ENCODE measurements around the gene TMEM184B. TPM values are rescaled to one million over a fixed set of nuclear protein-coding genes. Genes with fewer than 3 reads are reported as not detected.

Gene TMEM184B
- total and polyA plus RNA-seq, 2 of the 8 experiments (the other 6 are each of a cell fraction or from before 2014, with no cell fraction given) = 41.6 to 81.0 TPM

GRCh38 chr22:38212442-38212841 lies 60.4 kb downstream of the TMEM184B start:
- H2BK5ac ChIP-seq (ENCODE audit: low read depth, low read length) = no peak overlapping the region
- peaks cover 6% of the 10 kb centered on the region; the same call in 1 of the 2 replicates for H3K23me2 ChIP-seq (ENCODE audit: low read depth, low read length)
- H3K36me3 ChIP-seq (ENCODE audit: control insufficient read depth in 2 of 4, insufficient read depth in 4 of 4, low read length in 3 of 4) = no peaks in the 10 kb centered on the region
- ChIA-PET POLR2A (ENCODE audit: partially characterized antibody) (interaction anchor here (5.8 kb wide), 1 partner anchor 9 kb away, joined by 65 read pairs; the partner anchor contains the start of gene MAFF), CTCF (ENCODE audit: partially characterized antibody) (interaction anchor here (0.6 to 2.1 kb wide), 7 partner anchors 9 to 160 kb away, joined by 3 to 5 read pairs (median 4); no protein-coding TSS in a partner anchor)
- no peak overlapping the region for H3K27ac ChIP-seq (ENCODE audit: low read depth, low read length)
- no peak overlapping the region for H3K14ac ChIP-seq (ENCODE audit: insufficient read length)
- WGBS, 2 experiments (ENCODE audit: extremely low coverage in 1 of 2, insufficient coverage in 1 of 2, insufficient read length in 1 of 2, insufficient replicate concordance in 2 of 2, low coverage in 1 of 2, low lambda C conversion rate in 2 of 2, missing lambda C conversion rate in 1 of 2) = 88% methylated on average over 2 of the region's 2 CpGs; no CpG with 5 or more reads in 1 of the 2 experiments
- H3K23ac ChIP-seq (ENCODE audit: insufficient read length) = no peak overlapping the region
- H3K9ac ChIP-seq (replicated peaks in 1 of 4; ENCODE audit: extremely low read depth in 1 of 4, low read depth in 3 of 4, low read length in 3 of 4) = no peak overlapping the region
- no peak overlapping the region for H2AK5ac ChIP-seq (ENCODE audit: low read depth, low read length)
- H4K5ac ChIP-seq (ENCODE audit: insufficient read length, low read depth, low read length) = no peak overlapping the region
- no peaks in the 10 kb centered on the region for H3K9me3 ChIP-seq (ENCODE audit: insufficient read depth in 2 of 2, low read depth in 1 of 2, low read length in 1 of 2)
- H3K79me2 ChIP-seq (ENCODE audit: control insufficient read depth in 1 of 2, insufficient read depth in 2 of 2, low read length in 2 of 2) = peaks cover 0 to 4% of the 10 kb centered on the region in 2 experiments; a peak in 1 of 4 replicates
- H3K27me3 ChIP-seq (replicated peaks in 1 of 4; ENCODE audit: control insufficient read depth in 3 of 4, extremely low read depth in 1 of 4, insufficient read depth in 3 of 4, low read length in 3 of 4) = peaks cover 0 to 16% (median 13%) of the 10 kb centered on the region in 4 experiments; a peak in 5 of 7 replicates
- peaks cover 3% of the 10 kb centered on the region; the same call in 1 of the 2 replicates for H3K79me1 ChIP-seq (ENCODE audit: low read depth, low read length)
- FAIRE-seq (no peak), DNase-seq (ENCODE audit: low read depth in 1 of 2, low spot score in 2 of 2) (no peak)
- H3K56ac ChIP-seq (replicated peaks; ENCODE audit: insufficient read length, low read depth, low read length) = no peak overlapping the region
- no peak overlapping the region for H2BK20ac ChIP-seq (ENCODE audit: low read length)
- H3K4ac ChIP-seq (replicated peaks; ENCODE audit: insufficient read length, low read depth, low read length) = no peak overlapping the region
- no peak overlapping the region for H2AFZ ChIP-seq (ENCODE audit: low read length)
- H2BK12ac ChIP-seq (ENCODE audit: low read depth, low read length) = no peak overlapping the region
- H3K18ac ChIP-seq (ENCODE audit: extremely low read depth, low read length) = no peak overlapping the region
- H3K4me2 ChIP-seq (ENCODE audit: insufficient read depth in 1 of 2, low read depth in 2 of 2, low read length in 2 of 2) = no peak overlapping the region
- no peak overlapping the region; the same call in 1 of the 2 replicates for H4K8ac ChIP-seq (ENCODE audit: extremely low read depth, insufficient read depth, low read length)
- no peak overlapping the region for H4K91ac ChIP-seq (replicated peaks; ENCODE audit: insufficient read length, low read length)
- no peak overlapping the region for H2BK15ac ChIP-seq (ENCODE audit: low read length)
- peaks cover 0 to 14% (median 4%) of the 10 kb centered on the region in 4 experiments; a peak in 5 of 7 replicates for H3K4me1 ChIP-seq (replicated peaks in 1 of 4; ENCODE audit: control insufficient read depth in 3 of 4, insufficient read depth in 4 of 4, low read length in 3 of 4)
- no peak overlapping the region for H2BK120ac ChIP-seq (replicated peaks; ENCODE audit: low read depth, low read length)
- H3K4me3 ChIP-seq (ENCODE audit: extremely low read depth in 1 of 4, insufficient read depth in 2 of 4, low read depth in 3 of 4, low read length in 4 of 4) = no peak overlapping the region
- H4K20me1 ChIP-seq (replicated peaks in 1 of 2; ENCODE audit: control insufficient read depth in 1 of 2, insufficient read depth in 2 of 2, low read length in 2 of 2) = peaks cover 7 to 20% of the 10 kb centered on the region in 2 experiments
- TF ChIP-seq TEAD4 (IDR thresholded peaks at IDR 0.05; ENCODE audit: low read depth, low read length) (no peak), ASH2L (IDR thresholded peaks at IDR 0.05; ENCODE audit: low read length) (no peak), YY1 (IDR thresholded peaks at IDR 0.05; ENCODE audit: low read depth, low read length) (no peak), CBX5 (IDR thresholded peaks at IDR 0.05; ENCODE audit: low read depth, low read length) (no peak), POLR2AphosphoS5 (IDR thresholded peaks at IDR 0.05; ENCODE audit: low read depth, low read length) (no peak), MAFK (IDR thresholded peaks at IDR 0.05; ENCODE audit: low read depth, low read length) (no peak), SIRT6 (IDR thresholded peaks at IDR 0.05; ENCODE audit: low read length) (no peak), CHD2 (IDR thresholded peaks at IDR 0.05; ENCODE audit: low read length) (no peak), EZH2 (IDR thresholded peaks at IDR 0.05; ENCODE audit: low read depth, low read length, severe bottlenecking) (no peak), HDAC6 (IDR thresholded peaks at IDR 0.05; ENCODE audit: low read depth, low read length) (no peak), SIX5 (IDR thresholded peaks at IDR 0.05; ENCODE audit: low read depth, low read length) (no peak)
- TF ChIP-seq, protein P1, sequence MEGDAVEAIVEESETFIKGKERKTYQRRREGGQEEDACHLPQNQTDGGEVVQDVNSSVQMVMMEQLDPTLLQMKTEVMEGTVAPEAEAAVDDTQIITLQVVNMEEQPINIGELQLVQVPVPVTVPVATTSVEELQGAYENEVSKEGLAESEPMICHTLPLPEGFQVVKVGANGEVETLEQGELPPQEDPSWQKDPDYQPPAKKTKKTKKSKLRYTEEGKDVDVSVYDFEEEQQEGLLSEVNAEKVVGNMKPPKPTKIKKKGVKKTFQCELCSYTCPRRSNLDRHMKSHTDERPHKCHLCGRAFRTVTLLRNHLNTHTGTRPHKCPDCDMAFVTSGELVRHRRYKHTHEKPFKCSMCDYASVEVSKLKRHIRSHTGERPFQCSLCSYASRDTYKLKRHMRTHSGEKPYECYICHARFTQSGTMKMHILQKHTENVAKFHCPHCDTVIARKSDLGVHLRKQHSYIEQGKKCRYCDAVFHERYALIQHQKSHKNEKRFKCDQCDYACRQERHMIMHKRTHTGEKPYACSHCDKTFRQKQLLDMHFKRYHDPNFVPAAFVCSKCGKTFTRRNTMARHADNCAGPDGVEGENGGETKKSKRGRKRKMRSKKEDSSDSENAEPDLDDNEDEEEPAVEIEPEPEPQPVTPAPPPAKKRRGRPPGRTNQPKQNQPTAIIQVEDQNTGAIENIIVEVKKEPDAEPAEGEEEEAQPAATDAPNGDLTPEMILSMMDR (IDR thresholded peaks at IDR 0.05; ENCODE audit: control extremely low read depth in 1 of 3, insufficient read depth in 1 of 3, low read depth in 1 of 3, low read length in 3 of 3) = no peak
